GM13977 (cell line): ENCODE results near the gene SSRP1.
"Not testable (repeated sequence)": the region's sequence is repeated elsewhere in the genome, so short reads cannot be mapped to it uniquely, and the experiment has no call there.

Experiments used
- DNase-seq: peaks from one replicate; pipeline ENCODE4 v3.0.0; 2012; ENCODE audit warnings: low spot score
- CTCF ChIP-seq: IDR thresholded peaks from 2 replicates; pipeline ENCODE4 v1.5.1; 2012; ENCODE audit warnings: mild to moderate bottlenecking, control low read depth; ENCODE audit not compliant: insufficient read depth; ENCODE audit errors: extremely low read depth, missing control alignments
- in situ Hi-C: fragments of 300-500 bp; cut with MboI; formaldehyde crosslinking; loops from one replicate; pipeline ENCODE4 v1.12.0; 2022; ENCODE audit warnings: low sequenced_read_pairs, low pct_unique_long_range_greater_than_20kb, mixed read lengths, inconsistent platforms; ENCODE audit not compliant: unreplicated experiment

Gene SSRP1

GRCh38 chr11:57368845-57369232 lies 33.1 kb upstream of the SSRP1 start:
- TF ChIP-seq CTCF: no peak
- in situ Hi-C loops: loop anchor here (25.0 kb wide), 2 partner anchors 143 to 268 kb away; partner anchors contain the start of genes SLC43A1 and YPEL4
- no peak for DNase-seq

GRCh38 chr11:57368106-57368844 lies 32.6 kb upstream of the SSRP1 start:
- no peak for TF ChIP-seq CTCF
- no peak for DNase-seq
- in situ Hi-C loops: loop anchor here (25.0 kb wide), 2 partner anchors 144 to 269 kb away; partner anchors contain the start of genes SLC43A1 and YPEL4

GRCh38 chr11:57364851-57365660 lies 29.4 kb upstream of the SSRP1 start:
- no peak for TF ChIP-seq CTCF
- no peak for DNase-seq
- in situ Hi-C loops: loop anchor here (25.0 kb wide), 2 partner anchors 147 to 272 kb away; partner anchors contain the start of genes SLC43A1 and YPEL4

GRCh38 chr11:57363131-57364080 lies 27.7 kb upstream of the SSRP1 start:
- no peak for TF ChIP-seq CTCF
- in situ Hi-C loops: loop anchor here (25.0 kb wide), 2 partner anchors 149 to 274 kb away; partner anchors contain the start of genes SLC43A1 and YPEL4
- no peak for DNase-seq

- no peak for TF ChIP-seq CTCF
- in situ Hi-C loops: loop anchor here (25.0 kb wide), 2 partner anchors 150 to 275 kb away; partner anchors contain the start of genes SLC43A1 and YPEL4
- DNase-seq: no peak
These were observed 26.2 kb upstream of the SSRP1 start for GRCh38 chr11:57361926-57362325.

- in situ Hi-C loops: loop anchor here (25.0 kb wide), 2 partner anchors 151 to 276 kb away; partner anchors contain the start of genes SLC43A1 and YPEL4
These were observed 25.7 kb upstream of the SSRP1 start for GRCh38 chr11:57361420-57361819.

More at GRCh38 chr11:57361420-57361819, 25.7 kb upstream of the SSRP1 start:
- not testable (repeated sequence) for DNase-seq
